HCT116 (cell line): ENCODE data around the gene THRB.

ENCODE experiments used
- POLR2A ChIP-seq: IDR thresholded peaks from 2 replicates; pipeline ENCODE4 v1.7.0; 2011; ENCODE audit warnings: borderline replicate concordance; ENCODE audit not compliant: insufficient read depth, insufficient read length; ENCODE audit errors: extremely low read depth
- SP1 ChIP-seq: IDR thresholded peaks from 2 replicates; pipeline ENCODE4 v1.6.1; 2012; ENCODE audit warnings: low read depth
- ZFX ChIP-seq: fragments of 450-650 bp; IDR thresholded peaks from 2 replicates; pipeline ENCODE4 v1.6.1; 2017
- TF ChIP-seq, protein P1 (sequence below), 3 experiments: fragments of 200-600 bp in 1 of 3; sonication (generic) in 1 of 3; IDR thresholded peaks in 2 of 3; conservative IDR thresholded peaks in 1 of 3; 2 replicates each; pipeline ENCODE4 v1.5.1; 2012 to 2017; ENCODE audit warnings: low read depth in 2 of 3, low read length in 2 of 3, antibody characterized with exemption in 1 of 3, borderline replicate concordance in 1 of 3, control low read depth in 1 of 3, mild to moderate bottlenecking in 1 of 3, mixed read lengths in 1 of 3, mixed run types in 1 of 3, moderate library complexity in 1 of 3; ENCODE audit not compliant: insufficient read depth in 1 of 3
- TF ChIP-seq, protein P2 (sequence below): IDR thresholded peaks from 2 replicates; pipeline ENCODE4 v1.6.1; 2012
- TF ChIP-seq, protein P3 (sequence below): IDR thresholded peaks from 2 replicates; pipeline ENCODE4 v1.6.1; 2012; ENCODE audit warnings: low read depth

DNA sequence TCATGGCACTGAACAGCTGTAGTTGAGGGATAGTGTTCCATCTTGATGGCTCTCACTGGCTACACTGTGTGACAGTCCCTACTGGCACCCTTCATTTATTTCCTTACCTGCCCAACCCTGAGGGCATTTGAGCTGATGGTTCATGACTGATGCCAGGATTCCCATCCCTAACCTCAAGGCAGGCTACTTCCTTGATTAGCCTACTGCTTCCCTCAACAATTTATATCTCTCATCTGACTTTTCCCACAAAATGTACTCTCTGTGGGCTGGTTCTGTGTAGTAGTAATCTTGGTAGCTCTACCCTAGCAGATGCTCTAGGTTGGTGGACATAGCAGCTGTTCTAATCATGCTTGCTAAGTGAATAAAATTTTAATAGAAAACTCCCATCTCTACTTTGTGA is 106.0 kb downstream of the THRB start:
- no peak for TF ChIP-seq ZFX
- TF ChIP-seq, protein P1, sequence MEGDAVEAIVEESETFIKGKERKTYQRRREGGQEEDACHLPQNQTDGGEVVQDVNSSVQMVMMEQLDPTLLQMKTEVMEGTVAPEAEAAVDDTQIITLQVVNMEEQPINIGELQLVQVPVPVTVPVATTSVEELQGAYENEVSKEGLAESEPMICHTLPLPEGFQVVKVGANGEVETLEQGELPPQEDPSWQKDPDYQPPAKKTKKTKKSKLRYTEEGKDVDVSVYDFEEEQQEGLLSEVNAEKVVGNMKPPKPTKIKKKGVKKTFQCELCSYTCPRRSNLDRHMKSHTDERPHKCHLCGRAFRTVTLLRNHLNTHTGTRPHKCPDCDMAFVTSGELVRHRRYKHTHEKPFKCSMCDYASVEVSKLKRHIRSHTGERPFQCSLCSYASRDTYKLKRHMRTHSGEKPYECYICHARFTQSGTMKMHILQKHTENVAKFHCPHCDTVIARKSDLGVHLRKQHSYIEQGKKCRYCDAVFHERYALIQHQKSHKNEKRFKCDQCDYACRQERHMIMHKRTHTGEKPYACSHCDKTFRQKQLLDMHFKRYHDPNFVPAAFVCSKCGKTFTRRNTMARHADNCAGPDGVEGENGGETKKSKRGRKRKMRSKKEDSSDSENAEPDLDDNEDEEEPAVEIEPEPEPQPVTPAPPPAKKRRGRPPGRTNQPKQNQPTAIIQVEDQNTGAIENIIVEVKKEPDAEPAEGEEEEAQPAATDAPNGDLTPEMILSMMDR (IDR thresholded peaks at IDR 0.05 in 2 of 3, conservative IDR thresholded peaks at IDR 0.05 in 1 of 3; ENCODE audit: borderline replicate concordance in 1 of 3, insufficient read depth in 1 of 3, low read depth in 2 of 3, low read length in 2 of 3): no peak
- TF ChIP-seq POLR2A: no peak
- TF ChIP-seq, protein P2, sequence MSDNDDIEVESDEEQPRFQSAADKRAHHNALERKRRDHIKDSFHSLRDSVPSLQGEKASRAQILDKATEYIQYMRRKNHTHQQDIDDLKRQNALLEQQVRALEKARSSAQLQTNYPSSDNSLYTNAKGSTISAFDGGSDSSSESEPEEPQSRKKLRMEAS: no peak
- no peak for TF ChIP-seq SP1
- TF ChIP-seq, protein P3, sequence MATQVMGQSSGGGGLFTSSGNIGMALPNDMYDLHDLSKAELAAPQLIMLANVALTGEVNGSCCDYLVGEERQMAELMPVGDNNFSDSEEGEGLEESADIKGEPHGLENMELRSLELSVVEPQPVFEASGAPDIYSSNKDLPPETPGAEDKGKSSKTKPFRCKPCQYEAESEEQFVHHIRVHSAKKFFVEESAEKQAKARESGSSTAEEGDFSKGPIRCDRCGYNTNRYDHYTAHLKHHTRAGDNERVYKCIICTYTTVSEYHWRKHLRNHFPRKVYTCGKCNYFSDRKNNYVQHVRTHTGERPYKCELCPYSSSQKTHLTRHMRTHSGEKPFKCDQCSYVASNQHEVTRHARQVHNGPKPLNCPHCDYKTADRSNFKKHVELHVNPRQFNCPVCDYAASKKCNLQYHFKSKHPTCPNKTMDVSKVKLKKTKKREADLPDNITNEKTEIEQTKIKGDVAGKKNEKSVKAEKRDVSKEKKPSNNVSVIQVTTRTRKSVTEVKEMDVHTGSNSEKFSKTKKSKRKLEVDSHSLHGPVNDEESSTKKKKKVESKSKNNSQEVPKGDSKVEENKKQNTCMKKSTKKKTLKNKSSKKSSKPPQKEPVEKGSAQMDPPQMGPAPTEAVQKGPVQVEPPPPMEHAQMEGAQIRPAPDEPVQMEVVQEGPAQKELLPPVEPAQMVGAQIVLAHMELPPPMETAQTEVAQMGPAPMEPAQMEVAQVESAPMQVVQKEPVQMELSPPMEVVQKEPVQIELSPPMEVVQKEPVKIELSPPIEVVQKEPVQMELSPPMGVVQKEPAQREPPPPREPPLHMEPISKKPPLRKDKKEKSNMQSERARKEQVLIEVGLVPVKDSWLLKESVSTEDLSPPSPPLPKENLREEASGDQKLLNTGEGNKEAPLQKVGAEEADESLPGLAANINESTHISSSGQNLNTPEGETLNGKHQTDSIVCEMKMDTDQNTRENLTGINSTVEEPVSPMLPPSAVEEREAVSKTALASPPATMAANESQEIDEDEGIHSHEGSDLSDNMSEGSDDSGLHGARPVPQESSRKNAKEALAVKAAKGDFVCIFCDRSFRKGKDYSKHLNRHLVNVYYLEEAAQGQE: no peak
